ENCODE measurements around the gene HARBI1.

Gene HARBI1

DNA sequence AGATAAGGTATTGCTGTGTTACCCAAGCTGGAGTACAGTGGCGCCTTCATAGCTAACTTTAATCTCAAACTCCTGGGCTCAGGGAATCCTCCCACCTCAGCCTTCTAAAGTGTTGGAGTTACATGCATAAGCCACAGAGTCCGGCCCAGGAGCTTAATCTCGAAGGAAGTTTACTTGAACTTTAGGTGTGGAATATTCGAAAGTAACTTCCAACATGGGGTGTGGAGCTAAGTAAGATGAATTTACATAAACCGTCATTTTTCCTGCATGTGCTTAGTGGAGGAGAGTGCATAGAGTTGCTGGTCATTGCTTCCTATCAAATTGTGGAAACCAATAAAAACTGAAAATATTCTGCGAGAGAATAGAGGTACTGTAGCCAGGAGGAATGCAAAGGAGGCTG, 1.8 kb upstream of the HARBI1 start:
- H4K20me1 ChIP-seq (ENCODE audit: control insufficient read depth, insufficient read depth, low read depth, low read length) = no peaks in the 10 kb centered on the region
- H3K27me3 ChIP-seq (ENCODE audit: control insufficient read depth, low read length) = no peaks in the 10 kb centered on the region
- H3K4me3 ChIP-seq (ENCODE audit: low read length) = peak overlapping the region; percentile 97
- peaks cover 23% of the 10 kb centered on the region for H3K4me1 ChIP-seq (ENCODE audit: control insufficient read depth, low read length)
- H3K4me2 ChIP-seq (ENCODE audit: low read length) = peak overlapping the region; percentile 78
- no peaks in the 10 kb centered on the region; the same call in 1 of the 2 replicates for H3F3A ChIP-seq (ENCODE audit: control insufficient read depth, insufficient read depth)
- H3K9me3 ChIP-seq (ENCODE audit: control insufficient read depth, insufficient read depth, low read length) = no peaks in the 10 kb centered on the region
- H3K9me2 ChIP-seq (replicated peaks; ENCODE audit: control insufficient read depth, low read length) = no peaks in the 10 kb centered on the region
- H3K27ac ChIP-seq (ENCODE audit: low read depth, low read length) = no peak overlapping the region
- TF ChIP-seq EZH2phosphoT487 (IDR thresholded peaks at IDR 0.05; ENCODE audit: borderline replicate concordance, low read length) = no peak
- TF ChIP-seq, protein P1, sequence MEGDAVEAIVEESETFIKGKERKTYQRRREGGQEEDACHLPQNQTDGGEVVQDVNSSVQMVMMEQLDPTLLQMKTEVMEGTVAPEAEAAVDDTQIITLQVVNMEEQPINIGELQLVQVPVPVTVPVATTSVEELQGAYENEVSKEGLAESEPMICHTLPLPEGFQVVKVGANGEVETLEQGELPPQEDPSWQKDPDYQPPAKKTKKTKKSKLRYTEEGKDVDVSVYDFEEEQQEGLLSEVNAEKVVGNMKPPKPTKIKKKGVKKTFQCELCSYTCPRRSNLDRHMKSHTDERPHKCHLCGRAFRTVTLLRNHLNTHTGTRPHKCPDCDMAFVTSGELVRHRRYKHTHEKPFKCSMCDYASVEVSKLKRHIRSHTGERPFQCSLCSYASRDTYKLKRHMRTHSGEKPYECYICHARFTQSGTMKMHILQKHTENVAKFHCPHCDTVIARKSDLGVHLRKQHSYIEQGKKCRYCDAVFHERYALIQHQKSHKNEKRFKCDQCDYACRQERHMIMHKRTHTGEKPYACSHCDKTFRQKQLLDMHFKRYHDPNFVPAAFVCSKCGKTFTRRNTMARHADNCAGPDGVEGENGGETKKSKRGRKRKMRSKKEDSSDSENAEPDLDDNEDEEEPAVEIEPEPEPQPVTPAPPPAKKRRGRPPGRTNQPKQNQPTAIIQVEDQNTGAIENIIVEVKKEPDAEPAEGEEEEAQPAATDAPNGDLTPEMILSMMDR (IDR thresholded peaks at IDR 0.05; ENCODE audit: low read depth, low read length, poor library complexity, severe bottlenecking) = no peak
- peaks cover 67% of the 10 kb centered on the region for H3K79me2 ChIP-seq (ENCODE audit: control insufficient read depth, low read length)
- peaks cover 7% of the 10 kb centered on the region; the same call in 1 of the 2 replicates for H3K36me3 ChIP-seq (ENCODE audit: control insufficient read depth, low read length)

DNA sequence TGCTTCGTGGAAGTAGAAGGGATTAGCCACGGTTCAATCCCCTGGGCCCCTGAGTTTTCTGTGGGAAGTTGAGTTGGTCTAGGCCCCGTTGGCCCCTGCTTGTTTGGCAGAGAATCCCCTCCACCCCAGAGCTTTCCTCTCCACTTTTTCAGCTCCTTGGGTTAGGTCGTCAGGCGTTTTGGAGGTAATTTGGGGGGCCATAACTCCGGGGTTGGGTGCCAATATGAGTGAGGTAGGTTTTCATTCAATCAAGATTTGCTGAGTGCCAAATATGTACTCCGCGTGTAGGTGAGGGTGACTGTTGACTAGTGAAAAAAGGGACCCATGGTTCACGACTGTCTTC, 916 bp upstream of the HARBI1 start:
- H3F3A ChIP-seq (ENCODE audit: control insufficient read depth, insufficient read depth) = no peaks in the 10 kb centered on the region; the same call in 1 of the 2 replicates
- H3K9me2 ChIP-seq (replicated peaks; ENCODE audit: control insufficient read depth, low read length) = no peaks in the 10 kb centered on the region
- peak overlapping the region; percentile 78 for H3K4me2 ChIP-seq (ENCODE audit: low read length)
- H4K20me1 ChIP-seq (ENCODE audit: control insufficient read depth, insufficient read depth, low read depth, low read length) = no peaks in the 10 kb centered on the region
- peaks cover 64% of the 10 kb centered on the region for H3K79me2 ChIP-seq (ENCODE audit: control insufficient read depth, low read length)
- H3K4me1 ChIP-seq (ENCODE audit: control insufficient read depth, low read length) = peaks cover 23% of the 10 kb centered on the region
- H3K27ac ChIP-seq (ENCODE audit: low read depth, low read length) = peak overlapping the region; percentile 73
- no peaks in the 10 kb centered on the region for H3K27me3 ChIP-seq (ENCODE audit: control insufficient read depth, low read length)
- no peaks in the 10 kb centered on the region for H3K9me3 ChIP-seq (ENCODE audit: control insufficient read depth, insufficient read depth, low read length)
- no peak for TF ChIP-seq EZH2phosphoT487 (IDR thresholded peaks at IDR 0.05; ENCODE audit: borderline replicate concordance, low read length)
- TF ChIP-seq, protein P1 (IDR thresholded peaks at IDR 0.05; ENCODE audit: low read depth, low read length, poor library complexity, severe bottlenecking) = no peak
- peak overlapping the region; percentile 97 for H3K4me3 ChIP-seq (ENCODE audit: low read length)
- peaks cover 7% of the 10 kb centered on the region; the same call in 1 of the 2 replicates for H3K36me3 ChIP-seq (ENCODE audit: control insufficient read depth, low read length)

DNA sequence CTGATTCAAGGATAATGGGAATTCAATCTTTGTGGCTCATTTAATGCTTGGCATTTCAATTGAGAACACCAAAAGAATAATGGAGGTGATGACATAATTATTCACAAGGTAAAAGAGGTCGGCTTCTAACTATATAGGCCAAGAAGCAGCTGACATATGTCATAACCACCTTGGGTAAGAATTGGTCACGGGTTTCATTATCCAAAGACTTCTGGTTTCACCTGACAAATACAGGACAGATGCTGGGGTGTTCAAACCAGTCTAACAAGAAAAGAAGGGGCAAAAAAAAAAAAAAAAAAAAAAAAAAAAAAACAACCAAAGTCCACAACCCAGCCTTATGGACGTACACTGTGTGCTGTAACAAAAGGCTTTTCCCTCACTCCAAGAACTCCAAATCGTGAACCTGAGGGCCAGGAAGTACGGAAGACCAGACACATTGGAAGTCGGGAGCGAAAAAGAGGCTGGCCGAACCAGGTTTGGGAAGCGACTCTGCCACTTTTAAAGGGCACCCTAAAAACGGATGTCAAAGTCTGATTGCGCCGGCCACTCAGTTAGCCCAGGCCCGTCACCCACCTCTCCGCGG, 385 bp downstream of the HARBI1 start:
- Histone ChIP-seq H3K27ac (ENCODE audit: low read depth, low read length) (peak overlapping the region; percentile 73; the same call in 1 of the 2 replicates), H3K9me3 (ENCODE audit: control insufficient read depth, insufficient read depth, low read length) (no peaks in the 10 kb centered on the region), H3K4me3 (ENCODE audit: low read length) (peak overlapping the region; percentile 97), H3K4me2 (ENCODE audit: low read length) (peak overlapping the region; percentile 78), H3K27me3 (ENCODE audit: control insufficient read depth, low read length) (no peaks in the 10 kb centered on the region), H3K9me2 (replicated peaks; ENCODE audit: control insufficient read depth, low read length) (no peaks in the 10 kb centered on the region), H3K79me2 (ENCODE audit: control insufficient read depth, low read length) (peaks cover 56% of the 10 kb centered on the region), H3F3A (ENCODE audit: control insufficient read depth, insufficient read depth) (no peaks in the 10 kb centered on the region; the same call in 1 of the 2 replicates), H4K20me1 (ENCODE audit: control insufficient read depth, insufficient read depth, low read depth, low read length) (no peaks in the 10 kb centered on the region), H3K4me1 (ENCODE audit: control insufficient read depth, low read length) (peaks cover 23% of the 10 kb centered on the region), H3K36me3 (ENCODE audit: control insufficient read depth, low read length) (peaks cover 6% of the 10 kb centered on the region; the same call in 1 of the 2 replicates)
- TF ChIP-seq, protein P1 (IDR thresholded peaks at IDR 0.05; ENCODE audit: low read depth, low read length, poor library complexity, severe bottlenecking) = no peak
- TF ChIP-seq EZH2phosphoT487 (IDR thresholded peaks at IDR 0.05; ENCODE audit: borderline replicate concordance, low read length) = no peak

All from DOHH2 (cell line).